ENCODE measurements around the gene KYNU.
A peak's percentile ranks its signal among the peaks of the same experiment; 100 is the strongest.

The KYNU gene

DNA sequence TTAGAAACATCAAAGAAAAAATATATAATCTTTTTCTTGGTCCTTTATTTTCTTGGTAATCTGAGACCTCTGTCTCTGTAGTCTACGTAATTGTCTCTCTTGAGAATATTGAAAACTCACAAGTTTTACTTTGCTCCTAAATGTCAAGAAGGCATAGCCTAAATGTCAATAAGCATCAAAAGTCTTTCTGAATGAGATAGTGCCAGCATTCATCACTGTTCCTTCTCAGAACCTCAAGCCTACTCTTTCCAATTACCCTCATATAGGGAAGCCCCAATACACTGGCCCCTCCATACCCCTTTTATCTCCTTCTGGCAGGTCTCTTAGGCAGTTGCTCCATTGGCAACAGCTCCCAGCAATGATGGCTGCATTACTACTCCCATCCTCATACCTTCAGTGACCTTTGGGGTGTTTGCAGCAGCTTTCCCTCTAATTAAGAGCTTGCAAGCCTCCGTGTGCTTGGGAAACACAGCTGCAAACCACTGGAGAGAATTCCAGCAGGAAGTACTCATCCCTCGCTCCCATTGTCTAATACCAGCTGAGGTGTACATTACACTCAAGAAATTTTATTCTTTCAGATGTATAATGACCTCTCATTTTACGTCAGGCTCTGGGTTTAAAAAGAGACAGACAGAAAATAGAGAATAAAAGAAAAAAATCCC is 95.8 kb downstream of the KYNU start:
- DNase-seq = no peak

DNA sequence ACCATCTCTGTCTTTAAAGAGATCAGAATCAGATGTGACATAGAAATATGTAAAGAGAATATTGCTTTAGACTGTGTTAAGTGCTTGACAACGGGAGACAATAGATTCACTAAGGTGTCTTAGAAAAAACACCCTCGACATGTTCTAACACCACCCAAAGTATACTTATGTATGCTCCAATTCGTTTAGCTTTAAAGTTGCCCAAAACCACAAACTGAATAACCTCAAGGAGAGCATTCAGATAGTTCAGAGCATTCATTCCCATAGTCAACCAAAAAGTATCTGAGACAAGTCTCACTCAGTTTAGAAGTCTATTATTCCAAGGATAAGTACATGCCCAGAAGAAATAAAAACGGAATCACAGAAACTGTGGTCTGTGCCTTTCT is 96.4 kb downstream of the KYNU start:
- no peak for DNase-seq

DNA sequence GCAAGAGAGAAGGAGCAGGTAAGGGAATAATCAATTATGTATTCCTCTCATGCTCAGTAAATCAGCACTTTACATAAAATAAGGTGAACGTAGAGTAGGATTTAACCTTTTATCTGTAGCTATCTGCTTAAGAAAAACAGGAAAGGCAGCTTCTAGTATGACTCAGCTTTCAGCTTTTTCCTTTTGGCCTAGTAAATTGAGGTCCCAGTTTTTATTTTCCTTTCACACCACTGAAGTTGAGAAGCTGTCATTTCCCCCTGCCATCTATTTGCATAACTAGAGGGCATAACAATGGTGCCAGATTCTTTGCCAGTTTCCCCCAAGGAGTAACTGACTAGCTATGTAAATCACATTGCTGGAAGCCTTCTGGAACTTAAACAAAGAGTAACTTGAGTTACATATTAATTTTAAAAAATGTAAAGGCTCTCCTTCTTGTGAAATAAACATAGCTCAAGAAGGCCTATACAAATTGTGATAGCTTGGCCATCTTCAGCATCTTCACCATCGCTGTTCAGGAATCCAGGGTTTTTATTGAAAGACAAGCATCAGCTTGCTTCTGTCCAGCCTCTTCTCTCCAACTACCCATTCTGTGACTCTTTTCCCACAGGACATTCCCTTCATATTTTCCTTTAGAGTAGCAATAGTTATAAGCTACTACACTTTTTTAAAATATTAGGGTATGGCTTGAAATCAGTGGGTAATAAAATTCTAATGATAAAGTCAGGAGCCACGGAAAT is 97.0 kb downstream of the KYNU start:
- no peak for DNase-seq

GRCh38 chr2:142975239-142975638 is 97.8 kb downstream of the KYNU start:
- no peak for DNase-seq

GRCh38 chr2:142980246-142981068 is 103.0 kb downstream of the KYNU start:
- DNase-seq = peak; percentile 40

DNA sequence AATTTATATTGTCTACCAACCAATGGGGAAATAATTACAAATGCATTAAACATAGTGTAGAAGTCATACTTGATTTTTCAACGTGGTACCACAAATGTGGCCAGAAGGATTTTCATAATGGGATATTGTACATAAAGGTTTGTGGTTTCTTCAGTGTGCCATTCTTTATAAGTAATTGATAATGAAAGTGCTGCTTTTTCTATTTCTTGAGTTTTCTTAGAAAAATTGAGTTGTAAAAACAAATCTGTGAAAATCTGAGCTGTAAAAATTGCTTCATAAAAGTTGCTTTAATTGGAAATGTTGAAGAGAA is 103.6 kb downstream of the KYNU start:
- DNase-seq = no peak

- no peak for DNase-seq
Observed at GRCh38 chr2:142981756-142982155, 104.3 kb downstream of the KYNU start.

DNA sequence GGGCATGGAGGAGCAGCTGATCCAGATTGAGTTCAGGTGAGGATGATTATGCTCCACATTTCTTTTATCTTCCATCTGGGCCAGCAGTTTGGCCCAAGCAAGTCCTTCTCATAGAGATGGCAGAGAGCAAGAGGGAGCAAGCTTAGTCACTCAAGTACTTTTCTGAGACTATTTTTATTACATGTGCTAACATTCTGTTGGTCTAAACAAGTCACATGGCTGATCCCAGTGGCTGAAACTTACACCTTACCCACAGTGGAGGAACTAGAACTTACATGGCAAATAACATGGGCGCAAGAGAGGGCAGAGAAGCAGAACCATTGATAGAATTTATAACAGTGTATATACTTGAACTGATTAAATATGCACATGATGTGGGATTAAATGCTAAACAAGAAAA is 105.7 kb downstream of the KYNU start:
- DNase-seq = no peak

GRCh38 chr2:142984657-142985056 is 107.2 kb downstream of the KYNU start:
- no peak for DNase-seq

DNA sequence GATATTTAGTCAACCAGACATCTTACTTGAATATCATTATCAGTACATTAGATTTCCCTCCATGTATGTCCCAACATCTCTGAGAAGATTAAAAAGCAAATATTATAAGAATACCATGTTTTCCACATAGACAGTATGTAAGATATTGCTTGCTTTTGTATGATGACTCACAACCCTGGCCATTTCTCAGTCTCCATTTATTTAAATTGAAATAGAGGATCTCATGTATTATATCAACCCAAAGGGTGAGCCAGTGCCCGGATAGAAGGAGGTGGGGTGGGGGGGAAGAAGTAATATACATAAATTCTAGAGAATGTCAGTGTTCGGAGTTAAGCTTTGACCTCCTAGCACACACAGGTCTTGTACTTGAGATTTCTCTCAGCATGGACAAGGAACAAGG is 109.6 kb downstream of the KYNU start:
- no peak for DNase-seq

- DNase-seq = peak; percentile 52
Observed at GRCh38 chr2:142989273-142990204, 112.1 kb downstream of the KYNU start.

GRCh38 chr2:142991295-142991694 is 113.8 kb downstream of the KYNU start:
- DNase-seq = no peak

DNA sequence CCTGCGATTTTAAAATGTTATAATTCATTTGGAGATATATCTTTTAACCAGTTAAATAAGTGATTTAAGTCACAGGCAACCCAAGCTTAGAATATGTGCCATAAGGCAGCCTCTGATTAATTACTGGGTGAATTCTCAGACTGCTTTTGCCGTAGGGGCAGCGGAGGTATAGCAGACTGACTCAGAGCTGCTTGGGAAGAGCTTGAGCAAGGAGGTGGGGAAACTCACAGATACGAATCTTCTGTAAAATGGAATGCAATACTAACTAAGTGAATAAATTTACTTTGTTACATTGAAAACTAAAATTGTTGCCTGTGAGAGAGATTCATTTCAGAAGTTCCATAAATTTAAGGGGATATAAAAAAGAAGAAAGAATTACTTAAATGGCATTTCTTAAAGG is 115.4 kb downstream of the KYNU start:
- no peak for DNase-seq

GRCh38 chr2:142993771-142994170 is 116.3 kb downstream of the KYNU start:
- no peak for DNase-seq

DNA sequence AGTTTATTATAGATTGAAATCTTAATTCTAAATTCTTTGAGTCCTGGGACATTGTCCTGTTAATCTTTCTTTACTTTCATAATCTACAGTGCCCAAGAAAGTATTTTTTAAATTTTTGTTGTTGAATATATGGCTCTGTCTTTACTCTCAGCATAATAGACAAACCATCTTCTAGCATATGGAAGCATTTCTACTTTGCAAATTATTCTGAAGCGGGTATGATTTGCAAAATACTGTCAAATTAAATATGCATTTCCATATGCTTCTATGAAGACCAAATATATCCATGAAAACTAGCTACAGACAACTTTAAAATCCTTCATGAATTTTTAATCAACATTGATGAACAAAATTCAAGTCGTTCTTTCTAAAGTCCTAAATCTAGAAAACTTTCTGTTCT is 117.2 kb downstream of the KYNU start:
- no peak for DNase-seq

DNA sequence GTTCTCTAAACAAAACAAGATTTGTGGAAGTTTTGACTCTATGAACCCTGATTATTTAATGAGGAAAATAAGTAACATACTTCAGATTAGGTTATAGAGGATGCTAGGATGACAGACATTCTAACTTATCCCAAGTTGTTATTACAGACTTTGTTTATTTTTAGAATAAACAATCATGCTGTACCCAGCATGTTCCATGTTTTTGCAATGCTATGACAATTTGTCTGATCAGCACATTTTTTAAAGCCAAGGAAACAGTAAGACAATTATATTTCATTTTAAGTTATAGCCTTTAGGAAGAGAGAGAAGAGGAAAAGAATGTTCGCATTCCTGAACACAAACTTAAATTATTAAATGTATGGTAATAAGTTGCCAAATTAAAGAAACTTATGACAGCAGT is 119.8 kb downstream of the KYNU start:
- no peak for DNase-seq

DNA sequence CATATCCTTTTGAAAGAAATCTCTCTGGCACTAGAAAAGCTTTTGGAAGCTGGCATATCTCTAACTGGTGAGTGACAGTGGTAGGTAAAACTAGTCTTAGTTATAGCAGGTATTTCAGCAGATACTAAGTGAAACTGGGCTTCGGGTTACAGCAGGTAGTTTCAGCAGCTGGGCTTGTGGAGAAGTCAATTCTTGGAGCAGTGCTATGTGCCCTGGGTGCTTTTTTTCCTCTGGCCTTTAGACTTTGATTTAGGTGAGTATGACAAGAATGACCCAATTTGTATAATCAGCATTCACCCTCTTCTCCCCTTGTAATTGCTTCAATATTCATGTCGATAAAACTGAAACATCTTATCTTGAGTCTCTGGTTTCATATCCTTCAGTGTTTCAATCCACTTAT is 123.1 kb downstream of the KYNU start:
- DNase-seq = no peak

DNA sequence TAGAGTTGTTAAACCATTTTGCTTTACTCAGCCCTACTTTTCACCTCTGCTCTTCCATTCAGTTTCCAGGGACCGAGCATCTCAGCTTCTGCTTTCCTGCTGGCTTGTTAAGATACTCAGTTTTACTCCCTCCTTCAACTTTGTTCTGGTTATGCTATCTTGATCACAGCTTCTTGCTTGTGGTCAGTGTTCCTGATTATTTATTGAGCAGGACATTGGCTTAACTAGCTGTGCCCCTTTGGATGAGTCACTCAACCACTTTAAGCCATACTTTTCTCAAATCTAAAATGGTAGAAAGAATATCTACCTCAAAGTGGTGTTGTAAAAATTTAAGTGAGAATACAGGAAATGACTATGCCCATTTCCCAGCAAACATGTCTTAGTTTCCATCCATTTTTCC is 124.0 kb downstream of the KYNU start:
- DNase-seq = no peak

- no peak for DNase-seq
Observed at GRCh38 chr2:143015656-143016055, 138.2 kb downstream of the KYNU start.

- no peak for DNase-seq
Observed at GRCh38 chr2:143026411-143027054, 149.1 kb downstream of the KYNU start.

DNA sequence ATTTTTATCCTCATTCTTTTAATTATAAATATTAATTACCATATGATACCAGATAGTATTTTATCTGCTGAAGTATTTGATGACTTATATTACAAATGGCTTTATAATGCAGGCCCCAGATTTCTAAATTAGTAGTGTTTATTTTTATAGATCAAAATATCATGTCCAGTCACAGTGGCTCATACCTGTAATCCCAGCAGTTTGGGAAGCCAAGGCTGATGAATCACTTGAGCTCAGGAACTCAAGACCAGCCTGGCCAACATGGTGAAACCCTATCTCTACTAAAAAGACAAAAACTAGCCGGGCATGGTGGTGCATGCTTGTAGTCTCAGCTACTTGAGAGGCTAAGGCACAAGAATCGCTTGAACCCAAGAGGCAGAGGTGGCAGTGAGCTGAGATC is 151.7 kb downstream of the KYNU start:
- DNase-seq = no peak

- DNase-seq = no peak
Observed at GRCh38 chr2:143030127-143030526, 152.7 kb downstream of the KYNU start.
